Fibroblast of skin of left quadriceps (primary cell): Measurements from ENCODE around the gene RAB10.
"Not testable (repeated sequence)": the region's sequence is repeated elsewhere in the genome, so short reads cannot be mapped to it uniquely, and the experiment has no call there.

Experiments used
- DNase-seq, 2 experiments: peaks; one replicate each; pipeline ENCODE4 v3.0.0-alpha.2; 2013; ENCODE audit warnings: low read depth in 2 of 2

Gene RAB10

GRCh38 chr2:26157580-26157979 lies 123.7 kb downstream of the RAB10 start:
- DNase-seq: no peak

GRCh38 chr2:26161926-26162325 lies 128.0 kb downstream of the RAB10 start:
- DNase-seq: no peak

DNA sequence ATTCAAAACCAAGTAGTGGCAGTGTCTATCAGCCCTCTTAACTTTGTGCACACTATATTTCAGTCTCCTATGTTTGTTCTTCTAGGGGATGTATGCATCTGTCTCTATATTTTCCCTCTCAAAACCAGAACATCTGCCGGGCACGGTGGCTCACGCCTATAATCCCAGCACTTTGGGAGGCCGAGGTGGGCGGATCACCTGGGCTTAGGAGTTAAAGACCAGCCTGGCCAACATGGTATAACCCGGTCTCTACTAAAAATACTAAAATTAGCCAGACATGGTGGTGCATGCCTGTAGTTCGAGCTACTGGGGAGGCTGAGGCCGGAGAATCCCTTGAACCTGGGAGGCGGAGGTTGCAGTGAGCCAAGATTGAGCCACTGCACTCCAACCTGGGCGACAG lies 129.1 kb downstream of the RAB10 start:
- no peak for DNase-seq

- DNase-seq: no peak
These were observed 130.3 kb downstream of the RAB10 start for GRCh38 chr2:26164231-26164630.

GRCh38 chr2:26164641-26165211 lies 130.8 kb downstream of the RAB10 start:
- DNase-seq: no peak

- no peak for DNase-seq
These were observed 131.5 kb downstream of the RAB10 start for GRCh38 chr2:26165403-26165802.

DNA sequence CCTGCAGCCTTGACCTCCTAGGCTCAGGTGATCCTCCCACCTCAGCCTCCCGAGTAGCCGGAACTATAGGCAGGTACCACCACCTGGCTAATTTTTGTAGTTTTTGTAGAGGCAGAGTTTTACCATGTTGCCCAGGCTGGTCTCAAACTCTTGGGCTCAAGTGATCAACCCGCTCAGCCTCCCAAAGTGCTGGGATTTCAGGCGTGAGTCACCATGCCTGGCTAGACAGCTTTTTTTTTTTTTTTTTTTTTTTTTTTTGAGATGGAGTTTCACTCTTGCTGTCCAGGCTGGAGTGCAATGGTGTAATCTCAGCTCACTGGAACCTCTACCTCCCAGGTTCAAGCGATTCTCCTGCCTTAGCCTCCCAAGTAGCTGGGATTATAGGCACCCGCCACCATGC lies 132.7 kb downstream of the RAB10 start:
- DNase-seq: not testable (repeated sequence)

DNA sequence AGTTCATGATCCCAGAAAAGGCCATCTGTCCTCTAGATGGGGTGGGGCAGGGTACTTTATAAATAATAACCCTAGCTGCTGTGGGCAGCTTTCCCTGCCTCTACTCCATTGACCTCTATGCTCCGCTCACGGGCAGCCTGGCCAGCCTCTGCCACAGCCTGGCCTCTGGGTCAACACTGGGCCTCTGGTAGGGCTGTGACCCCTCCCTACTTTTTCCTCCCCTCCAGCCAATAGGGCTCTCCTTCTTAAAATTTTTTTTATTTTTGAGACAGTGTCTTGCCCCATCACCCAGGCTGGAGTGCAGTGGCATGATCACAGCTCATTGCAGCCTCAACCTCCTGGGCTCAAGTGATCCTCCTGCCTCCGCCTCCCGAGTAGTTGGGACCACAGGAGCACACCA lies 134.9 kb downstream of the RAB10 start:
- DNase-seq: no peak

- DNase-seq: no peak
These were observed 135.3 kb downstream of the RAB10 start for GRCh38 chr2:26169226-26169625.

GRCh38 chr2:26169681-26170414 lies 136.0 kb downstream of the RAB10 start:
- no peak for DNase-seq

DNA sequence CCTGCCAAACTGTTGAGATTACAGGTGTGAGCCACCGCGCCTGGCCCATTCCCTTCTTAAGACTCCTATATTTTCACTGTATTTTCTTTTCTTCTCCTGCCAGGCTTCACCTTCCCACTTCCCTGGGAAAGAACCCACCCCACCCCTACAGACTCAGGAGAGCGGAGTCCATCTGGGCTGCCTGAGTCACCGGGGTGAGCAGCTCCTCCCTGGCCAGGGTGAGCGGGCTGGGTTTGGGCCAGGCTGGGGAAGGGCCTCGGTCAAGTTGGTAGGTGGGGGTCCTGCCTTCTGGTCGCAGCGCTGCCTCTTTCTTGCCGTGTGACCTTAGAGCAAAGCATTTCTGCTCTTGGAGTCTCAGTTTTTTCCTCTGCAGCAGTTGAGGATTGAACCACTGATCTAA lies 136.9 kb downstream of the RAB10 start:
- DNase-seq: no peak

- no peak for DNase-seq
These were observed 138.4 kb downstream of the RAB10 start for GRCh38 chr2:26172189-26172870.

DNA sequence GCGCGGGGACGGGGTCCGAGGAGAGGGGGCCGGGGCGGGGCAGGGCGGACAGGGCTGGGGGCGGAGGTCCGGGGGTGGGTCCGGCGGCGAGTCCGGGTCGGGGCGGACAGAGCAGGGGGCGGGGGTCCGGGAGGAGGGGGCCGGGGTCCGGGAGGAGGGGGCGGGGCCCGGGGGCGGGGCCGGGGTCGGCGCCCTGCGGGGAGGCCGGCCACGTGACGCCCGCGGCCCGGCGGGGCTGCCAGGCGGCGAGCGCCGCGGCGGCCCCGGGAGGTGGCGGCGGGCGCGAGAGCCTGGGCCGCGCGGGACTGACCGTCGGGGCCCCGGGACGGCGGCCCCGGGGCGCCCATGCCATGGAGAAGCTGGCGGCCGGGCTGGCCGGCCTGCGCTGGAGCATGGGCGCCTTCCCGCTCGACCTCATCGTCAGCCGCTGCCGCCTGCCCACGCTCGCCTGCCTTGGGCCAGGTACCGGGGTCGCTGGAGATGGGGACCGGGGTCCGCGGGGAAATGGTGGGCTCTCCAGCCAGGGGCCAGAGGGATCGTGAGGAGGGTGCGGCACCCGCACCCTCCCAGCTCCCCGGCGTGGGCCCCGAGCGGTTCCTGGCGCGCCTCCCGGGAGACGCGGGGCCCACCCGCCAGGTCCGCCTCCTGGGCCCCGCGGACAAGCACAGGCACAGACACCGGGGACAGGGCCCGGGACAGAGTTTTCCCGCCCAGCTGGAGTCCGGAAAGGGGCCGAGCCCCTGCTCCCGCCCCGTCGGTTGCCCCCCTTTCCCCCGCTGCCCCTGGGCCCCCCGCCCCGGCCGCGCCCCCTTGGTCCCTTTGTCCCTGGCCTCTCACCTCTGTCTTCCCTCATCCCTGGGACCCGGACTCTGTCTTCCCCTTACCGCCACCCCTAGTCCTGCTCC lies 139.2 kb downstream of the RAB10 start, which contains the start of gene GAREM2:
Gene GAREM2, plus strand, starts transcription at position 218 of the 905 bp plus-strand sequence. Its CDS starts 133 bp downstream, at position 351.
- no peak for DNase-seq

GRCh38 chr2:26173776-26174482 lies 140.0 kb downstream of the RAB10 start:
- DNase-seq: no peak

DNA sequence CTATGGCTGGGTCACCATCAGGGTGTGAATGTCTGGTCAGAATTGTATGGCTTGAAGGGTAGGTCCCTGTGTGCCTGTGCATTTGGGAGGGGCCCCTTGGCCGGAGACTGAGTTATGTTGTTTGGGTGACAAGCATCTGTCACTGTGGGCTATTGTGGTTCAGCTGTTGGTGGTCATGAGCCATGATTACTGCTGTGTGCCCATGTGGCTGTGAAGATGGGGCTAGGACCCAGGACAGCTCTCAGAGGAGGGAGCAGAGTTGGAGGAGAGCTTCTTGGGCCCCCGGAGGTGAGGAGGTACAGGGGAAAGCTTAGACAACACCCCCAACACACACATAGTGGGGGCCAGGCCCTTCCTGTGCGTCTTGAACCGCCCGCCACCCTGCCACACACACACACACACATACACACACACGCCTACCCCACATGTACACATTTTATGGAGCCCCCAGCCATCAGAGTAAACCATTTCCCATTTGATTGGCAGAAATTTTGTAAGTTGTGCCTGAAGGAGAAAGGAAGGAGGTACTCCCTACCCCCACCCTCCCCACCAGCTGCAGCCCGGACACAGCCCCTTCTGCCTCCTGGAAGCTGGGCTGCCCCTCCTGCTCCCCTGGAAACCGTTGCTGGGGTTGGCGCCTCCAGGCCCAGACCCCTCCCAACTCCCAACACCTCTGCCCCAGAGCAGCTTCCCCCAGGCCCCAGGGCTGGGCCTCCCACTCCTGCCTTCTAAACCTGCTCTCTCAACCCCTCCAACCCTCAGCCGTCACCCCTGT lies 141.0 kb downstream of the RAB10 start:
- DNase-seq: no peak

DNA sequence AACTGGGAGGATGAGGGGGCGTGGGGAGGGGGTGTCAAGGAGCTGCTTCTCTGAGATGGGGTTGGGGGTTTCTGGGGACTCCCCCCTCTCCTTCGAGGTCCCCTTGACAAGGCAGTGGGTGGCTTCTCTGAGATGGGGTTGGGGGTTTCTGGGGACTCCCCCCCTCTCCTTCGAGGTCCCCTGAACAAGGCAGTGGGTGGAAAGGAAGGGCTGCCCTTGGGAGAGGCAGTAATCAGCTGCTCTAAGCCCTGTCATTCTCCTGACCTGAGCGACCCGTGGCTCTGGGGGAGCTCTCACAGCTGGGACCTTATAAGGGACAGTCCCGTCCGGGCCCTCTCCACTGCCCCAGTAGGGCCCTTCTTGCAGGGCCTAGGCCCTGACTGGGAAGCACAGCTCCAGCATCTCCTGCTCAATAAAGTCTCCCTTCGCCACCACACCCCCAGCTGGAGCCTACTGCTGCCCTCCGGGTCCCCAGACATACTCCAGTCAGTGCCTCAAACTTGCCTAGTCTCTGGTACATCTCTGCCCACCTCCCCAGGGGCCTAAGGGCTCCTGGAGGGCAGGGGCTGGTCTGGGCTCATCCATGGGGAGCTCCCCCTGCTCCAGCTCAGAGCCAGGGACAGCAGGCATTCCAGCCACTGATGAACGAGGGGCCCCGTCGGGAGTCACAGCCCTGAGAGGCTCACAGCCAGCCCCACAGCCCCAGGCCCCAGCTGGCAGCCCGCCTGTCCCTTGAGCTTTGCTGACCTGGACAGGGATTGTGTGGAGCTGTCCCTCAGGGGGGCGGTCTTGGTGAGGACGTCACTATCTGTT lies 141.8 kb downstream of the RAB10 start:
- no peak for DNase-seq

GRCh38 chr2:26176279-26176615 lies 142.4 kb downstream of the RAB10 start:
- no peak for DNase-seq

DNA sequence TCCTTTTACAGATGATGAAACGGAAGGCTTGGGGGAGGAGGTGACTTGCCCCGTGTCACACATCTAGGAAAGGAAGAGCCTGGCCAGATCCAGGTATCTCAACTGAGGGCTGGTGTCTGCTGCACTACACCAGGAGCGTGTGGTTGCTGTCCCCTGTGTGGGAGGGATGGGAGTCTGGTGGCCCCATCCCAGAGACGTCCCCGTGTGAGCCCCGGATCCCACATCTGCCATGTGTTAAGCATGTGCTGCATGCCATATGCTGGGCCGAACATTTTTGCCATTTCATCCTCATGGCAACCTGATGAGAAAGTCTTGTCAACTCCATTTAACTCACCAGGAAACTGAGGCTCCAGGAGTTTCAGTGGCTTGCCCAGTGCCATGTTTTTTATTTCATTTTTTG lies 143.2 kb downstream of the RAB10 start:
- DNase-seq: no peak

DNA sequence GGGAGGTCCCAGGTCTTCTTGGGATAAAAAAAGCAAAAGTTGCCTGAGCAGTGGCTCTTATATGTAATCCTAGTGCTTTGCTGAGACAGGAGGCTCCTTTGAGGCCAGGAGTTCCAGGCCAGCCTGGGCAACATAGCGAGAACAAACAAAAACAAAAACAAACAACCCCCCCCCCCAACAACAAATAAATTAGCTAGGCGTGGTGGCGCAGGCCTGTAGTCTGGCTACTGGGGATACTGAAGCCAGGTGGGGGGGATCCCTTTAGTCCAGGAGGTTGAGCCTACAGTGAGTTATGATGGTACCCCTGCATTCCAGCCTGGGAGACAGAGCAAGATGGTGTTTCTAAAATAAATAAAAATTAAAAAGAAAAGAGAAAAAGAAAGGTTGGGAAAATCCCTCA lies 144.4 kb downstream of the RAB10 start:
- no peak for DNase-seq
